GM19328 (cell line): ENCODE data around the gene SKOR1.

Experiments used
- ATAC-seq: cut with Tn5 transposase; IDR thresholded peaks from one replicate; pipeline ENCODE4 v1.9.1; 2021; ENCODE audit warnings: mild to moderate bottlenecking, moderate library complexity; ENCODE audit not compliant: unreplicated experiment

SKOR1 gene

DNA sequence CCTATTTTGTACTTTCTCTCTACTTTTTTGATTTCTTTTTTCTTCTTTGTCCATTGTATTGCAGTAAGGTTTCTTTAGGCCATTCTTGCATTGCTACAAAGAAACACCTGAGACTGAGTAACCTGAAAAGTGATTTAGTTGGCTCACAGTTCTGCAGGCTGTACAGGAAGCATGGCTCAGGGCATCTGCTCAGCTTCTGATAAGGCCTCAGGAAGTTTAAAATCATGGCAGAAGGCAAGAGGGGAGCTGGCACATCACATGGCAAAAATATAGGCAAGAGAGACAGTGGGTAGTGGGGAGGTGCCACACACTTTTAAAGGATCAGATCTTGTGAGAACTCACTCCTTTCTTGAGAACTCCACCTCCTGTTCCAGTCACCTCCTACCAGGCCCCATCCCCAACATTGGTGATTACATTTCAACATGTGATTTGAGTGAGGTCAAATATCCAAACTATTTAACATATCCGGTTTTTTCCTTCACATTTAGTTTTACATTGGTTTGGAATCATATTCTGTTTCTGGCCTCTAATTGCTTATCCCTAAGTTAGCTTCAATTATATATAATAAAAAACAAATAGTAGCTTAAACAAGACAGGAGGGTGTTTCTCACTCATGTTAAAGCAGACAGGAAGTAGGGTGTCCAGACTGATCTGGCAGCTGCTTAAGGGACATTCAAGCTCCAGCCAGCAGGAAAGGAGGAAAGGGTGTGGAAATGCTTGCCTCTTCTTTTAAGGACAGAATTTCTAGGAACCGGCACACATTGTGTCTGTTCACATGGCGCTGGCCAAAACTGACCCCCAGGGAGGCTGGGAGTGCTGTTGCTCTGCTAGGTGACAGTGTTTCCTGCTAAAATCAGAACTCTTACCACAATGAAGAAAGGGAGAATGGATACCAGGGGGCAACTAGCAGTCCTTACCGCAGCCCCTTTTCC is 28.8 kb upstream of the SKOR1 start:
- ATAC-seq, result no peak

DNA sequence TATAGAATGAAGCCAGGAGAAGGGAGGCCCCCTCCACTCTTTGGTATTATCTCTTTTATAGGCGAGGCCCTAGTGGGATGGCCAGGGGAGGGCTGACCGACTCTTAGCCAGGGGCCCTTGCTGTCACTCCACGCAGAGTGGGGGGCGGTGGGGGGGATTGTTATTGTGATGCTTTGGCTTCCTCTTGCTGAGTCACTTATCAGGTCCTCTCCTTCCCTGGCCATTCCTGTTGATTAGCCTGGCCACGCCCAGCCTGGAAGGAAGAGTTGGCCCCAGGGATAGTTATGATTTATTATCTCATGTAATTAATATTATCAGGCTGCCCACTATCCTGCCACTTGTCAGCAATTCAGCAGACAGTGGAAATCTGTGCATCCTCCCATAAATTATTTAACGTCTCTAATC is 25.5 kb upstream of the SKOR1 start:
- no peak for ATAC-seq

DNA sequence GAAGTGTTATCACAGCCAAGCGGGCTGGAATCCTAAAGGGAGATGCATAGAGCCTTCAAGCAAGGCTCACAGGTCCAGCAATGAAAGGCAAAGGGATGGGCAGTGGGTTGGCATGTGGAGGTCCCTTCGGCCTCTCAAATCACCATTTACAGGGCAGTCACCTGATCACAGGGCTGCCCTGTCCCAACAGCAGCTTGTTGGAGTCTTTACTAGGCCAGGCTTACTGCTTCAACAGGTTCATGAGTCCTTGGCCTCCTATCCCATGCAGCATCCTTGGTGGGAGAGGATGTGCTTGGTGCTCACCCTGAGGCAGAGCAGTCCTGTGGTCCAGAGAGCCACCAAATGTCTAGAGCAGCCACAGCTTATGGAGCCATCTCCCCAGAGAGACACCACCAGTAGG is 24.2 kb upstream of the SKOR1 start:
- no peak for ATAC-seq

DNA sequence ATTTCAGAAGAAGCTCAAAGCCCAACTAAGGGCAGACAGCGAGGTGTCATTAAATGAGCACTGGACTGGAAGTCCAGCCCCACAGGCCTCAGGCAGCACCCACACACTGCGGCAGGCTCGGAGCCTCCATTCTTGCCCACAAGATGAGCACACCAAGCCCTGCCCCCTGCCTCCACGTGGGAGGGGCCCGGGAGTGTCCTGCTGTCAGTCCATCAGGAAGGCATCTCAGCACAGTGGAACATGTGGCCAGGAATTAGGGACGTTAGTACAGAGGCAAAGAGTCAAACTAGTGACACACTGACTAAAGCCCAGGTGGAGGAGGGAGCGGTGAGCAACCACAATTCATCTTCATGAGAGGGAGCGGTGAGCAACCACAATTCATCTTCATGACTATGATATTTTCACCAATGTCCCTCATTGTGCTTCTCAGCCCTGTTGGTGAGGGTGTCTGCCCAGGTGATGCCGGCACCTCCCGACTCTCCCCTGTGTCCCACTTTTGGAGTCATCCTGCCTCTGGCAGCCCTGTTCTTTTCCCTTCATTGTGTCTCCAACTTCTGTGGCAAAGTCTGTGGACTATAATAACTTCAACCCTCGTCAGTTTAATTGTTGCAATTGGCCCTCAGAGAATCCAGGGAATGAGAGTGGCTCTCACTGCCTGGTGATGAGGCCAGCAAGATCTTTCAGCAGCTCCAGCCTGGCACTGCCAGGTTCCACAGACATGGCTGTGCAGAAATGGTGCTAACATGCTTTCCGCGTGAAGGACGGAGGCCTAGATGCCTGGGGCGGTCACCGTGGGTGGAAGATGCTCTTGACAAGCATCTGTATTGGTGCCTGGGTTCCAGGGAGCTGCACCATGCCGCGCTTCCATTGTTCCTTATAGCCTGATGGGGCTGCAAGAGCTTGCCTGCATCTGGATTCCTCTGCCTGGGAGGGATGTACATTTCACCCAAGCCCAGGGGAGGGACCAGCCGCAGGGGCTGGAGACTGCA is 23.1 kb upstream of the SKOR1 start:
- no peak for ATAC-seq

DNA sequence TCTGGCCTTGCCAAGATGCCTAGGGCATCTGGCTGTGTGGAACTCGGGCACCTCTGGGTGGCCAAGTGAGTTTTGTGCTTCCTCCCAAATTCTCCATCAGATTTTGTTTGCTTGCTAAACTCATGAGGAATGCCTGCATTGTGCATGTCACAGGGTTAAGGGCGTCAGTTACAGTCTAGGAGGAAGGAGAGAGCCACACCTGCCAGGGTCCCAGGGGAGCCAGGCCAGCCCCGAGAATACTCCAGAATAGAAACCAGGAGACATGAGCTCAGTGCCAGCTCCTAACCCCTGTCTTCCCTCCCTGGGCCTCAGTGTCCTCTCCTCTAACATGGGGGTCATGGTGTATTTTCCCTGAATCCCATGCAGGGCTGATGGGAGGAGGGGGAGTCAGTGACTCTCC is 22.0 kb upstream of the SKOR1 start:
- no peak for ATAC-seq

DNA sequence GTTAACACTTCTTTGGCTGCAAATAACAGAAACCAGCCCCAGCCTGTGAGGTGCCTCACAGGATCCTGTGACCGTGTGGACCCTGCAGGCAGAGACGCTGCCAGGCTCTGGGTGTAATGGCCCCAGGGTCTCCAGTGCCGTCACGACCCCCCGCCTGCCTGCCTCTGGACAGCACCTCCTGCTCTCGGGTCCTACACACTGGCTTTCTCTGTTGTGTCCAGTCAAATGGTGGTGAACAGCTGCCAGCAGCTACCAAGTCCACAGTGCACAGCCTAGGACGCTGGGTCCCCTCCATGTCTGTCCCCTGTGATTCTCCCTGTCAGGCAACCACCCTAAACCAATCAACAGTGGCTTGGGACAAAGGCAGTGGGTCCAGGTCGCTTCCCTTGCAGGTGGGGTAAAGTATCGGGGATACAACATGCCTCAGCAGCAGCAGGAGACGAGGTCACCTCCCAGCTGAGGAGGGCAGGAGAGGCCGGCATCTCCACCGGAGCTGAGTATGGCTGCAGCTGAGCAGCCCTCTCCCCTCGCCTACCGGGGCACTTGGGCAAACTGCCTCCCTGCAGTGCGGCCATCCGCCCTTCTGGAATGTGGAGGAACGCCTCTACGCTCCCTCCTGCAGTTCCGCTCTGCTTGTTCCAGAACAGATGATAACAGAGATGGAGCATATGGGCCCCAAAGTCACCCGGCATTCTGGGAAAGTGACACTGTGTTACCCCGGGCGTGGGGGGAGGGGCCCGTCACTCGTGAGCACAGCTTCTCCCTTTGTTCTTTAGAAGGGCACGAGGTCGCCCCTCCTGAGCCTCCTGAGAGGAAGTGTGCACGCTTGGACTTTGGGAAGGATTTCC is 21.1 kb upstream of the SKOR1 start:
- no peak for ATAC-seq

DNA sequence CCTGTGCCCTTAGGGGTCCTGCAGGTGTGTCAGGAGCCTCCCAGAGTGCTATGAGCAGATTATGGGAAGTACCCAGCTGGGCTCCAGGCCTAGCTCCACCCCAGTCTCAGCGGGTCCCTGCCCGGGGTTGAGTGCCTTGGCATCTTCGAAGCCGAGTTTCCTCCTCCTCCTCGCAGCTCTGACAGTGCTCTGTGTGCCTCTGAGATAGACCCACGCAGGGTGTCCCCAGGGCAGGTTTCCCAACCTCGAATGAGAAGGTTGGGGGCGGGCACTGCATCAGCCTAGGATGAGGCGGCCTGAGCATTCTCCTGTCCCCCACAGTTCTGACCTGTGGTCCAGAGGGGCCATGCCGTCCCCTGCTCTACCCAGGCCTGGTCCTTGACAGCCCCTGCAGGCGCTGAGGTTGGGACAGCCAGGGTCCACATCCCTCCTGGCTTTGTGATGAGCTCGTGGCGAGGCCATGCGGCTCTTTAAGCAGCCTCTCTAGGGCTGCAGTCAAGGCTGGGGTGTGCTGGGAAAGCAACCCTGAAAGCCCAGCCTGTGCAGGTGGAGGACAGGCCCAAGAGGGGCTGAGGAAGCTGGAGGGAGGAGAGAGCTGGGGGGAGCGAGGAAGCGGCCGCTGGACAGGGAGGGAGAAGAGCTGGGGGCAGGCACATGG is 20.2 kb upstream of the SKOR1 start:
- no peak for ATAC-seq

DNA sequence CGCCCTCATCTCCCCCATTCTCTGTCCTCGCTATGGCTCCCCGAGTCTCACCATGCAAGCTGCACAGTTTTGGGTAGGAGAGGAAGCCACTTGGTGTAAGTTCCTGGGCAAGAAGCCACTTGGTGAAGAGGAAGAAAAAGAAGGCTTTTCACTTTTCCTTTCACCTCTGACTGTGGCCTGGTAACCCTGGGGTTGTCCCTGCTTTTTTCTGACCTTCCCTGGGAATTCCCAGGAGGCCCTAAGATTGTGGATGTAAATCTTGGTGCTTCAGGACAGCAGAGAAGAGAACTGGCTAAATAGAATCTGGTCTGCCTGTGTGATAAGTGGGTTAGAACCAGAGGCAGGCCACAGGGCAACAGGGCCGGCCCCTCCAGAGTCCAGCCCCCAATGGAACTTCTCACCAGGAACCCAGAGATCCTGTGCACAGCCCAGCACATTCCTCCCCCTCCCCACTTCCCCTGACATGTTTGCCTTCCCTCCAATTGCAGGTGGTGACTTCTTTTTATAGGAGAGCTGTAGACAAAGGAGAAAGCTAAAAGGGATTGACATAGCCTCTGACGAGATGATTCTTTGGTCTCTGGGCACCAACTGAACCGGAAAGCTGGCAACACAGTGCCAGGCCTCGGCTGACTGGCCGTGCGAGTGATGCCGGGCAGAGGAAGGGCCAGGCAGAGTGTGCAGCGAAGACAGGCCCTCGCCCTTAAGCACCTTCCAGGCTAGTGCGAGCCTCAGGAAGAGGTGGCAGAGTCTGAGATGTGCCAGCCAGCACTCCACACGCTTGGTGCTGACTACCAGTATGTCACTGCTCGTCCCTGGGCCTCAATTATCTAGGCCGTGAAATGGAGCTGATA is 19.4 kb upstream of the SKOR1 start:
- ATAC-seq, result no peak

DNA sequence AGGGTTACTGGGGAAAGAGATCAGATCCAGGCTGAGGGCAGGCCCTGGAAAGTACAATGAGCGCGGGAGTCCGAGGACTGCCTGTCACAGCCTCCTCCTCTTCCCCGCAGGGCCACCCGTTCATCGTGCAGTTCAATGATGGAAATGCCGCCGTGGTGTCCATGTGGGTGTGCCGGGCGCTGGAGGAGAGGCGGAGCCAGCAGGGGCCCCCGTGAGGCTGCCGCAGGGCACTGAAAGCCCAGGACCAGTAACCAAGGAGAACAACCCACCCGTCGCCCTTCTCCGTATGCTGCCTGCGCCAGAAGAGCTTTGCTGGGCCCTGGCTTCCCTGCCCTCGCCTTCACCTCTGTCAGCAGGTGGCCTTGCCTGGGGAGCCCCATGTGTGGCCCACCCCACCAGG is 18.8 kb upstream of the SKOR1 start:
- no peak for ATAC-seq

DNA sequence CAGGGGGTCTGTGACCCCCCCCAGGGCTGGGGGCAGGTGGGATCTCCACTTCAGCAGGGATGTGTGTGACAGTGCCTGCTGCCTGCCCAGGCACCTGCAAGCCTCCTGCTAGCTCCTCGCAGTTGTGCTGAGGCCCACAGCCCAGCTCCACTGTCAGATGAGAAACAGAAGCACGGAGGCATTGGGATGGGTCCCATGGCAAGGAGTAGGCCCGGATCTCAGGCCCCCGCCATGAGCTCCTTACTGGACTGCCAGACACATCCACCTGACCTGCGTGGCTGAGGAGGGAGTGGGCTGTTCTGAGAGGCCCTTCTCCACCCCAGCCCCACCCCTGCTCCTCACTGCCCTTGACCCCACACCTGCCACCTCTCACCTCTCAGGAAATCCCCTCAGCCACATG is 18.2 kb upstream of the SKOR1 start:
- no peak for ATAC-seq

DNA sequence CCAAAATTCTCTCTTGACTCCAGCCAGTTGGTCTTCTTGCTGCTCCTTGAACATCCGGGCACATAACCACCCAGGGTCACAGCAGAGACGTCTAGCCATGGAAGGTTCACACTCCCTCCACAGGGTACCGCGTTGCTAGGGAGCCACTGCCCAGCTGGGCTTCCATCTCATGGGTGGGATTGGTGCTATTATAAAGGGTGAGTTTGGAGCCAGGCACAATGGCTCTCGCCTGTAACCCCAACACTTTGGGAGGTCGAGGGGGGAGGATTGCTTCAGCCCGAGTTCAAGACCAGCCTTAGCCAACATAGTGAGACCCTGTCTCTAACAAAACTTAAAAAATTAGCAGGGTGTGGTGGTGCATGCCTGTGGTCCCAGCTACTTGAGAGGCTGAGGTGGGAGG is 17.5 kb upstream of the SKOR1 start:
- no peak for ATAC-seq

DNA sequence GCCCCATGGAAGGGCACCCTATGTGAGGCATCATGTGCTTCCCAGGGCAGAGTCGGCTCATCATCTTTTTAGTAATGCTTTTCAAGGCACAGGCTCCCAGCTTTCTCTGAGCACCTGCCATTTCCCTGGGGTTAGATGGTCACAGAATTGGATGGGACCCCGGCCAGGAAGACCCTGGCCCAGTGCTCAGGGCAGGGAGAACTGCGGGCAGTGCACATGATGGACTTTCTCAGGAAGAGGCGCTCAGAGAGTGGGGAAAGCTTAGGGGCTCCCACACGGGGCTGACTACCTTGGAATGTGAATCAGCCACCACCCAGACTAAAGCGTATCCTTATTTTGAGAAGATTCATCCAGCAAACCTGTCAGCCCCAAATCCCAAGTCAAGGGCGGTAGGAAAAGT is 16.5 kb upstream of the SKOR1 start:
- ATAC-seq, result no peak

DNA sequence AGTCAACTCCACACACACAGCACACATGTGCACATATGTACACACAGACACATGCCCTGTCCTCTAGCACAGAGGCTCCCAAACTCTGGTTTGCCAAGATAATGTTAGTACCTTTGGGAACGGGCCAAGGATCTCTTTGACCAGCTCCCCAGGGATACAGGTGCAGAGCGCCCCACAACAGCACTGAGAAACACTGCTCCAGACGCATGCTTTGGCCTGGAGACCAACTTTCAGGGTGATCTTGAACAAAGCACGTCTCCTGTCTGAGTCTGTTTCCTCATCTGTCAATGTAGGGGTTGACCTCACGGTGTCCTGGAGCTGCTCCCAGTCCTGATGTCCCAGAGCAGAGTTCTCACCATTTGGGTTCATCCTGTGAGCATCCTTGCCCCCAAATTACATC is 15.9 kb upstream of the SKOR1 start:
- ATAC-seq, result no peak

DNA sequence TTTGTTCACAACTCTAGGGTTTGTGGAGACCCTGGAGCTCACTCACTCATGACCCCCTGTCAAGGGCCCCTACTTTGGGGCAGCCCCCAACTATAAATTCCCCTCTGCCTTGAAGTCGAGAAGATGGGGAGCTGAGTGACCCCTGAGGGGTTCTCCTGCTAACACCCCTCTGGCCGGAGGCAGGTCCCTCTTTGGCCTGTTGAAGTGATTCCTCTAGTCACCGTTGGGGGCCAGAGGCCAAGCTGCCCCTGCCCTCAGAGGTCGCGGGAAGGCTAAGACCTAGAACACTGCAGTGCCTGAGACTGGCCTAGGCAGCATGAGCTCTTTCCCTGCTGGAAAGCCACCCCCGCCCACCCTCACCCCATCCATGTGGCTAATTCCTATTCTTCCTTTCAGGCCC is 15.4 kb upstream of the SKOR1 start:
- ATAC-seq, result no peak

DNA sequence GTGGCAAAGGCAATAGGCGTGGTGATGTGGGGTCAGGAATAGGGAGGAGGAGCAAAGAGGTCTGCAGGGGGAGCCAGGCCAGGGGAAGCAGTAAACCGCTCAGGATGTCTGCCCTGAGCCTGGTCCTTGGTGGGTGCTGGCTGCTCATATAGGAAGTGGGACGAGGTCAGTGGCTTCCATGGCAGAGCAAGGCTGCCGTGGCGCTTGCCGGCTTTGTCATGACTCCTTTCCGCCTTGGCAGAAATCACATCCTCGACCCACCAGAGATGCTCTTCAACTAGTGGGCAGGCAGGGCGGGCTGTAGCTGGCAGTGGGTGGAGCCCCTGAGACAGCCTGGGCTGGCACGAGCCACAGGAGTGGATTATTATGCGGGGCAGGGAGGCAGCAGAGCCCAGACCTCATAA is 13.1 kb upstream of the SKOR1 start:
- ATAC-seq, result no peak

DNA sequence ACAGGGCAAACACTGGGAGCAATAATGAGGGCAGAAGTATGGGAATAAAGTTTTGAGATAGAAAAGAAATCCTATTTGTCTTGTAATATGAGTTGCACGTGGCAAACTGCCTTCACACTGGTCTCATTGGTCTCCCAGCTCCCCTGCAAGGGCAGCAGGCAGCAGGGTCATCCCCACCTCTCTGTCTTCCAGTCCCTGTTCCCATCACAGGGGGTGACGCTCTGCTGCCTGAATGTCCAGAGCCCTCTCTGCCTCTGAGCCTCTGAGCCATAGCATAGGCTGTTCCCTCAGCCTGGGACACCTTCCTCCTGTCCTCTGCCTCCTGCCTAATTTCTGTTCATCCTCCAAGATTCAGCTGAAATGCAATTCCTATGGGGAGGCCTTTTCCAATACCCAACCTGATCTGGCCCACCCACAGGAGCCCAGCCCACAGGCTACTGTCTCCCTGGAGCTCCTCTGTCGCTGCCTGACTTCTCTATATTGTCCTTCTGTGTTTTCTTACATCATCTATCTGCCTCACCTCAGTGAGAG is 12.1 kb upstream of the SKOR1 start:
- no peak for ATAC-seq

DNA sequence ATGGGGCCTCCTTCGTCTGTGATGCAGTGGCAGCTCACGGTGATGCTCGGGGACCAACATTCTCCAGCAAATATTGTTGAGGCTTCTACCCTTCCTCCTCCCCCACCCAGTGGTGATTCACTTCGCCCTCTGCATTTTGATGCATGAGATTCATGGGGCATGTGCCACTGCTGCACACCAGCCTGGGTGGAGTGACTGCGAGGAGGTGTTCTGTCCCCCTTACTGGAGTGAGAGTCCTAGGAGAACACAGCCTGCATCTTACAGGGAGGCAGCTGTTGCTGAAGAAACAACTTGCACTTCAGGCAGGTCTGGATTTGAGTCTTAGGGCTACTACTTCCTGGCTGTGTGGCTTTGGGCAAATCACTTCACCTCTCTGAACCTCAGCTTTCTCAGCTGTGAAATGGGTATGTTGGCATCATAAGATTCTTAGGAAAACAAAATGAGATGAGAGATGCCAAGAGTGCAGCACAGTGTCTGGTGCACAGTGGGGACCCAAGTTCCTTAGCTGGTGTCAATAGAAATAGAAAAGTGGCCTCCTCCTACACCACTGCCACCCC is 10.2 kb upstream of the SKOR1 start:
- no peak for ATAC-seq

DNA sequence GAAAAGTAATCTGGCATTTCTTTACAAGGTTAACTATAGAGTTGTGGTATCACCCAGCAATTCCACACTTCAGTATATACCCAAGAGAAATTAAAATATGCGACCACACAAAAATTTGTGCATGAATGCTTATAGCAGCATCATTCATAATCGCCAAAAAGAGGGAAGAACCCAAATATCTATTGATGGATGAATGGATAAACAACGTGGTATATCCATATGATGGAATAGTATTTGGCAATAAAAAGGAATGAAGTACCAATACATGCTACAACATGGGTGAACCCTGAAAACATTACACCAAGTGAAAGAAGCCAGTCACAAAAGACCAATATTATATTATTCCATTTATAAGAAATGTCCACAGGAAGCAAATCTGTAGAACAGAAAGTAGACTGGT is 8.6 kb upstream of the SKOR1 start:
- ATAC-seq, result no peak

DNA sequence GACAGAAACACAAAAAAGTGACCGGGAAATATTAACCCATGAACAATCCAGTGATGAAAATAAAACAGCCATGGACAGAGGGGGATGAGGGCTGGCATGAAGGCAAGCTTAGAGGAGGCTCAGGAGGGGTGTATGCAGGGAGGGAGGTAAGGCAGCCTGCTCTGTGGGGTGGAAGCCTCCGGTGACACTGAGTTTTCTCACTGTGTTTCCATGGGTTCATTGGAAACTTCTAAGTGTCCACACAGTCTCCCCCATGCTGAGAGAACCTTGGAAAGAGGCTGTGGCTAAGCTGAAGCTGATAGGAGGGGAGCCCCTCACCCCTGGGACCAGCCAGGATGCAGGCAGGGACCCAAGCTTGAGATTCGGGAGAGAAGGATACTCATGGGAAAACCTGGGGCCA is 6.8 kb upstream of the SKOR1 start:
- no peak for ATAC-seq
